ENCODE results near the gene IL20RA. TPM values are rescaled to one million over a fixed set of nuclear protein-coding genes. Genes with fewer than 3 reads are reported as not detected.
"Not testable (repeated sequence)": the region's sequence is repeated elsewhere in the genome, so short reads cannot be mapped to it uniquely, and the experiment has no call there.

Gene IL20RA, protein sequence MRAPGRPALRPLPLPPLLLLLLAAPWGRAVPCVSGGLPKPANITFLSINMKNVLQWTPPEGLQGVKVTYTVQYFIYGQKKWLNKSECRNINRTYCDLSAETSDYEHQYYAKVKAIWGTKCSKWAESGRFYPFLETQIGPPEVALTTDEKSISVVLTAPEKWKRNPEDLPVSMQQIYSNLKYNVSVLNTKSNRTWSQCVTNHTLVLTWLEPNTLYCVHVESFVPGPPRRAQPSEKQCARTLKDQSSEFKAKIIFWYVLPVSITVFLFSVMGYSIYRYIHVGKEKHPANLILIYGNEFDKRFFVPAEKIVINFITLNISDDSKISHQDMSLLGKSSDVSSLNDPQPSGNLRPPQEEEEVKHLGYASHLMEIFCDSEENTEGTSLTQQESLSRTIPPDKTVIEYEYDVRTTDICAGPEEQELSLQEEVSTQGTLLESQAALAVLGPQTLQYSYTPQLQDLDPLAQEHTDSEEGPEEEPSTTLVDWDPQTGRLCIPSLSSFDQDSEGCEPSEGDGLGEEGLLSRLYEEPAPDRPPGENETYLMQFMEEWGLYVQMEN
- 9.1 TPM for total RNA-seq
- long read RNA-seq, transcript IL20RA-201 (7 exons, 3,485 nt): major isoform, 19 of 42 reads
- long read RNA-seq, transcript IL20RA-203 (6 exons, 3,522 nt): minor isoform, 10 of 42 reads
- long read RNA-seq, partial matches to known transcripts: 4 of 42 reads
- long read RNA-seq, other reads (novel, unspliced or antisense): 9 of 42 reads

DNA sequence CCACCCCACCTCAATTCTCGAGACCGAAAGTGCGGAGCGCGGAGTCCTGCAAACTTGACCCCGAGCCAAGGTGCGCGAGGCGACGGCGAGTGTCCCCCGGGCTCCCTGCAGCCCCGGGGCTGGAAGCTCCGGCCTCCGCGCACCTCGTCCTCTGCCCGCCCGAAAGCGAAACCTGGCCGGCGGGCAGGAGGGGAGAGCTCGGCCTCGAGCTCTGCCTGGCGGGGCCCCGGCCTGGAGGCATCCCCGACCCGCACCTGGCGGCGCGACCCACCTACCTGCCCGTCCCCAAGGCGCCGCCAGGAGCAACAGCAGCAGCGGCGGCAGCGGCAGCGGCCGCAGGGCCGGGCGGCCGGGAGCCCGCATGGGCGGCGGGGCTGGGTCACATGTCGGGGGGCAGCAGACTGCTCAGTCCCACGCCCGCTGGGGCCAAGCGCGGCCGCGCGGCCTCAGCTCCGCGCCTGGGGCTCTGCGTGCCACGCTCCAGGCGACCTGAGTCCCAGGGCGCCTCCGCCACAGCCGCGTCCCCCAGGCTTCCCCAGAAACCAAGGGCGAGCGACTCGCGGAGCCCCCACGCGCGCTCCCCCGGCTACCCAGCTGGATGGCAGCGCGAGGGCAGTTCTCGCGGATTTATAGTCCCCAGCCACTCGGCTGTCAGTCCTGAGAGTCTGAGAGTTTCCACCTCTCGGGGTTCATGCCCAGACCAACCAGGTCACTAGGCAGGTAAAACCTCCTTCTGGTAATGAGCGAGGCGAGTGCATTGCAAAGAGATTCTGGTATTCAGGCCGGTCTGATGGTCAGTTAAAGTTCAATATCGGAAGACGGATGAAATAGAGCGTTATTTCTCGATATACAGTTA, at the start of gene IL20RA:
TSS of gene IL20RA (minus strand) at position 600 of the 856 bp plus-strand sequence. CDS start at position 363, 237 bp downstream.
- intact Hi-C loops (cut with DNase I): no loop called here
- ATAC-seq (ENCODE audit: poor library complexity) (peak; percentile 78), DNase-seq (peak; percentile 46)

DNA sequence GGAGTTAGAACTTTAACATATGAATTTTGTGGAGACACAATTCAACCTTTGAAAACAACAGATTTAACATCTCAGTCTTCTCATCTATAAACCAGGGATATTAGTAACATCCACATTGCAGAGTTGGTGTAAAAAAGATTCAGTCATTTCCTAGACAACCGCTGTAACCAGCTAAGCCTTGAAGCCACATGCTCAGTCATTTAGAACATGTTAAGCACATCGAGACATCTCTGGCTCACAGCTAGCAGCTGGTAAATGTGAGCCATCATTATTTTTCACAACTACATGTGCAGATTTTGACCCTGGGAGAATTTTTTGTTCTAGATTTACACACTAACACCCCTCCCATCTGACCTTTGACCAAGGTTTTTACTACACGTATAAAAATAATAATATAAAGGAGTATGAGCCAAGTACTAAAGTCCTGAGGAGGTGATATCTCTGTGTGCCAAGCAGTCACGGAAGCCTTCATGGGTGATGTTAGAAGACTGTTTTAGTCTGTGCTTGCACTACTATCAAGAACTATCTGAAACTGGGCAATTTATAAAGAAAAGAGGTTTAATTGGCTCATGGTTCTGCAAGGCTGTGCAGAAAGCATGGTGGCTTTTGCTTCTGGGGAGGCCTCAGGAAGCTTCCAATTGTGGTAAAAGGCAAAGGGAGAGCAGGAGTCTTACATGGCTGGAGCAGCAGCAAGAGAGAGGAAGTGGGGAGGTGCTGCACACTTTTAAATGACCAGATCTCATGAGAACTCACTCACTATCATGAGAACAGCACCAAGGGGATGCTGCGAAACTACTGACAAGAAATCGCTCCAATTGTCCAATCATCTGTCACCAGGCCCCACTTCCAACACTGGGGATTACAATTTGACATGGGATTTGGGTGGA, 48.7 kb upstream of the IL20RA start:
- intact Hi-C loops (cut with DNase I): loop anchor here (2.0 to 10.0 kb wide), 2 partner anchors 219 to 551 kb away; no protein-coding TSS in a partner anchor
- ATAC-seq (ENCODE audit: poor library complexity): no peak
- no peak for DNase-seq

DNA sequence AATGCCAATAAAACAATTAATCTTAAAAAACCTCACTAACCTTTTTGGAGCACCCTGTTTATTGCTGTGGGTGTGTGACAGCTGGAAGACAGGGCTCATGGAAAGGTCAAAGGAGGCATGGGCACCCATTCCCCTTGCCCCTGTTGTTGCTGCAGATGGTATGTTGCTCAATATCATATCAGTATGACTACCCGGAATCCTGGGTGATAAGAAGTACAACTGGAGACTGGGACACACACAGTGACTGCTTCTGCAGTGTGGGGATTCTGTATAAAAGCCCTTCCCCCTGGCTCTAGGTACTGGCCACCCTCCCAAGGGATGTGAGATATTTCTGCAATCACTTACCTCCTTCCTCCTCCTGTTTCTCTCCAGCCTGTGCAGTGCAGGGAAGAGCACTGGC, 47.3 kb upstream of the IL20RA start:
- DNase-seq (no peak), ATAC-seq (ENCODE audit: poor library complexity) (peak; percentile 34)
- intact Hi-C loops (cut with DNase I): loop anchor here (10.0 kb wide), 1 partner anchor 553 kb away; no protein-coding TSS in a partner anchor

DNA sequence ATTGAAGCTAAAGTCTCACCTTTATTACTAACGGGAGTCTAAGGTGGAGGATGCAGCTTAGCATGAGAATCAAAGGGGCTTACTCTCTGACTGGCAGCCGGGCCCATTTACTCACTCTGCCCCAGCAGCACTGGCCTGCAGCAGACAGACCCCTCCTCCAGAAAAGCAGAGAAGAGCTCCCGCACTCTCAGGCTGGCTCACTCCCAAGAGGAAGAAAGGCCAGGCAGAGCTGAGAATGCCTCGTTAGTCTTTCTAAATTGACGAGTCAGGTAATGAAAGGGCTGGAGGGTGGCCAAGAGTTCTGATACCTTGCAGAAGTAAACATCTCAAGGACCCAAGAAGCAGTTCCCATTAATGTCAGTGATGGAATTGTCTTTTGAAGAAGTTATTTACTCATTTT, 44.5 kb upstream of the IL20RA start:
- intact Hi-C loops (cut with DNase I): no loop called here
- ATAC-seq (ENCODE audit: poor library complexity): no peak
- no peak for DNase-seq

DNA sequence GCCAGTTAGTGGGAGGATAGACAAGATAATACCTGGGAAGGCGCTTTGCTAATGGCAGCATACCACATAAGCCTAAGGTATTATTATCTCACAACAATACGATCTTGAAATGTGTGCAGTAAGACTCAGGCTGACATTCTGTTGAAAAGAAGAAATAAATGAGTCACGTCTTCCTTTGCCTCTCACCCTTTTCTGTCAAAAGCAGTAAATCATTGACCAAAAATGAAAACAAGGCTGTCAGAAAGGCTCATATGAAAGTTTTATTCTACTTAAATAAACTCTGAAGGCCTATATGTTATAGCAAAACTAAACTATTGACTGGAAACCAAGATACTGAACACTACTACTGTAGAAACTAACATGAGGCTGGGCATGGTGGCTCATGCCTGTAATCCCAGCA, 43.1 kb upstream of the IL20RA start:
- no peak for DNase-seq
- ATAC-seq (ENCODE audit: poor library complexity): no peak
- intact Hi-C loops (cut with DNase I): no loop called here

DNA sequence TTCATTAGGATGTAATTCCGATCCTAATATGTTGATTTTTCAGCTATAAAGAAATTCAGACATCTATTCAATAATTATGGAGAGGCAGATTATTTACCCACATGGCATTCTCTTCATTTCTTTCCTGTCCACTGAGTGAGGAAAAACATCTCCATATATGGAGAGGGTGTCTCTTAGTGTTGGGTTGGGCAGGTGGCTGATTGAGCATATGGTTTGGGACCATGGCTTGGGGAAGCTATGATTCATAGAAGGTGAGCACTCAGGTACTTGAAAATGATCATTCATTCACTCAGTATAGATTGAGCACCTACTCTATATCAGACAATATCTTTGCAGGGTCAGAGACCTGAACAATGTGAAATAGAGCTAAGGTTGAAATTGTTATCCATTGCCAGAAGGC, 41.3 kb upstream of the IL20RA start:
- DNase-seq (no peak), ATAC-seq (ENCODE audit: poor library complexity) (no peak)
- intact Hi-C loops (cut with DNase I): no loop called here

DNA sequence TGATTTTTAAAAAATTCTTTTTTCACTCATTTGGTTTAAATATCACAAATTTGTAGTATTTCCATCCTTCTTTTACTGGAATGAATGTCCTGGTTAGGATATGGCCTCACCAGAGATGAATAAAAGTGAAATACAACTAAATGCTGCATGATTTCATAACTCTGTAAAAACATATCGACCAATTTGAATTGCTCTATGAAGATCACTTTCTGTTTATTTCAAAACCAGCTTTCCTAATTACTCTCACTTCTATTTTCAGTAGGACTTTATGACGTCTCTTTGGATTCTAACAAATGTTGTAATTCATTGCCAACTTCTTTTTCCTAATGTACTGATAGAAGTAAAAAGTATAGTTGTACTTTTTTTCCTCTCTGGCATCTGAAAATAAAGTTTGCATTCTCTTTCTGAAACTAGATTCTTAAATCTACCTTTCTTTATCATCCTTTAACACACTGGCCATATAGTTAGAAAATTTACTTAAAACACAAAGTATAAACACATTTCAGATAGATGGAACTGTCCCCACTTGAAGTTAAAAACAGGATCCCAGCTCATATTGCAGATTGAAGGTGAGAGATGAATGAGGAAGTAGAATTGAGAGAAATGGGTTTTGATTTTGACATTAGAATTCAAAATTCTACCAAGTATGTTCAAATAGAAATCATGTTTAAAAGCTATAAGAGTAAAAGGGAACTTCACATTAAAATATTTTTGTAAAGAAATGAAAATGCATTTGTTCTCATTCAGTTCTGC, 40.3 kb upstream of the IL20RA start:
- intact Hi-C loops (cut with DNase I): no loop called here
- DNase-seq (no peak), ATAC-seq (ENCODE audit: poor library complexity) (no peak)

DNA sequence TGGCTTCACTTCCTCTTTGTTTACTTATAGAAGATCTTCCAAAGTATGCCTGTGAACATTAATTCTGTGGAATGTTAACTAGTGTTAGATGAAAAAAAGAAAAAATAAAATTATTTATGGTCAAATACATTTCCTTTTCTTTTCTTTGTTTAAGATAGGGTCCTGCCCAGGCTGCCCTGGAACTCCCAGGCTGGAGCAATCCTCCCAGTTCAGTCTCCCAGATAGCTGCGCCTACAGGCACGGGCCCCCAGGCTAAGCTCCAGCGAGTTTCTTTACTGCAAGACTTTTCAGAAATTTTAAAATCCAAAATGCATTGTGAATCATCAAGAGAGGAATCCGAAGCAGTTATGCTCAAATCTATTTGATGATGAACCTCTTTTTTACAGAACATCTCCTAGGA, 39.3 kb upstream of the IL20RA start:
- ATAC-seq (ENCODE audit: poor library complexity): no peak
- no peak for DNase-seq
- intact Hi-C loops (cut with DNase I): no loop called here

DNA sequence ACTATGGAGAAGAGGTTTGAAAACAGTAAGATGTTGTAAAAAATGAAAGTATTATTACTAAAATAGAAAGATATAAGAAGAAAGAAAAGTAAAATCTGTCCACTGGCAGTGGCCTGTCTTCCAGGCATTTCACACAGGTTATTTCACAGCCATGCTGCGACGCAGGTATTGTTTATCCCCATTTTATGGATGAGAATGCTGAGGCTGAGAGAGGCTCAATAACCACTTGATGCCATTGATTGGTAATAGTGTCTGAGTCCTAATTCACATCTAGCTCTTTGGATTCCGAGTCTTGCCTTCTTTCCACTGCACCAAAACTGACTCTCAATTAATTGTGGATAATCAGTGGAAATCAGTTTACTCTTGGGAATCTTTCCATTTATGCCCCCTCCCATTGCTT, 37.2 kb upstream of the IL20RA start:
- DNase-seq (no peak), ATAC-seq (ENCODE audit: poor library complexity) (no peak)
- intact Hi-C loops (cut with DNase I): no loop called here

DNA sequence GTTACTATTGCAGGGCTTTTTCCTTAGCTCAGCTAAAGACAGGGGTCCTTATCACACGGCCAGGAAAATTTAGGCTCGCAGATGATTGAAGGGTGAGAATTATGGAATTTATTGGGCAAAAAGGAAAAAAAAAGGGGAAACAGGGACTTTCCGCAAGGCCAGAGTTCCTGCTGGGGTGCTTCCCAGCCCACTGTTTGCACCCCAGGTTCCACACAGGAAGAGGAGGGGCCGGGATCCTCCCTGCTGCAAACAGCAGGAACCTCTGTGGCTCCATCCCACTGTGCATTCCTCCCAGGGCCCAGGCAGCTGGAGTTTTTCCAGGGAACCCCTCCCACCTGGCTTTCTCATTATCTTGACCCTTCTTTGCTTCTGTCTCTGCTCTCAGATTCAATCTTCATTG, 35.9 kb upstream of the IL20RA start:
- ATAC-seq (ENCODE audit: poor library complexity) (no peak), DNase-seq (no peak)
- intact Hi-C loops (cut with DNase I): no loop called here

DNA sequence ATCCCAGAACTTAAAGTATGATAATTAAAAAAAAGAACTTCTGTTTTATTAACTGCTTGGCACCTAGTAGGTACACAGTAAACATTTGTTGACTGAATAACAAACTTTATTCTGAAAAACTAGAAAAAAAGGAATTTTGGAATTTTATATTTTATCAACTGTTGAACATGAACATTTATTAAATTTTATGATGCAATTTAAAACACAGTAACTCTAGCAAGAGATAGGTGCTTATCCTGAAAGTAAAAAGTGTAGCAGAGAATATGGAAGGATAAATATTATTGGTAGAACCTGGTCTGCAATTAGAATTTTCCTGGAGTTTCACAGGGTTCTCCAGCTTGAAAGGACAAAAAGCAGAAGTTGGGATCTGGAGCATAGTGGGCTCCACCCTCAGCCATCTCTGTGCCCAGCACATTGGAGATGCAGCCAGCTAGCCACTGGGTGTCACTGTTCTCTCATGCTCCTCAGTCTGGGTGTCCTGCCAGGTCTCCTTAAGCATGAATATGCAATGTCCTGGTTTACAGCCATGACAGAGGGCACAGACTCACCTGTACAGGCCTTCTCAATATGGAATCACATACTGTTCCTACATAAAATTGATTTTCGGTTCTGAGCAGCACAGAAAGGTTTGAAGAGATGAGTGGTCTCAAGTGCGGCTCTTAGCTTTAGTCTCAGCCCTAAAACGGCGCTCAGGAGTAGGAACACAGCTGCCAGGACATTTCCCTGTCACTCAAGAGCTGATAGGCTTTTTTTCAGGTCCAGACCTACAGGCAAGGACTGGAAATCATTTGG, 31.7 kb upstream of the IL20RA start:
- DNase-seq: peak; percentile 74
- ATAC-seq (ENCODE audit: poor library complexity): peak; percentile 100
- intact Hi-C loops (cut with DNase I): no loop called here

DNA sequence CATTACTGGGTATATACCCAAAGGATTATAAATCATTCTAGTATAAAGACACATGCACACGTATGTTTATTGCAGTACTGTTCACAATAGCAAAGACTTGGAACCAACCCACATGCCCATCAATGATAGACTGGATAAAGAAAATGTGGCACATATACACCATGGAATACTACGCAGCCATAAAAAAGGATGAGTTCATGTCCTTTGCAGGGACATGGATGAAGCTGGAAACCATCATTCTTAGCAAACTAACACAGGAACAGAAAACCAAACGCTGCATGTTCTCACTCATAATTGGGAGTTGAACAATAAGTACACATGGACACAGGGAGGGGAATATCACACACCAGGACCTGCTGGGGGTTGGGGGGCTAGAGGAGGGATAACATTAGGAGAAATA, 31.0 kb upstream of the IL20RA start:
- DNase-seq; intact Hi-C loops (cut with DNase I); ATAC-seq (ENCODE audit: poor library complexity): not testable (repeated sequence)

DNA sequence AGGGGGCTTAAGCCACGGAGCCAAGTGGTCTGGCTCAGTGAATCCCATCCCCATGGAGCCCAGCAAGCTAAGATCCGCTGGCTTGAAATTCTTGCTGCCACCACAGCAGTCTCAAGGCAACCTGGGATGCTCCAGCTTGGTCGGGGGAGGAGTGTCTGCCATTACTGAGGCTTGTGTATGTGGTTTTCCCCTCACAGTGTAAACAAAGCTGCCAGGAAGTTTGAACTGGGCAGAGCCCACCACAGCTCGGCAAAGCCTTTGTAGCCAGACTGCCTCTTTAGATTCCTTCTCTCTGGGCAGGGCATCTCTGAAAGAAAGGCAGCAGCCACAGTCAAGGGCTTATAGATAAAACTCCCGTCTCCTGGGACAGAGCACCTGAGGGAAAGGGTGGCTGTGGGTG, 25.5 kb upstream of the IL20RA start:
- ATAC-seq (ENCODE audit: poor library complexity): no peak
- no peak for DNase-seq
- intact Hi-C loops (cut with DNase I): no loop called here

DNA sequence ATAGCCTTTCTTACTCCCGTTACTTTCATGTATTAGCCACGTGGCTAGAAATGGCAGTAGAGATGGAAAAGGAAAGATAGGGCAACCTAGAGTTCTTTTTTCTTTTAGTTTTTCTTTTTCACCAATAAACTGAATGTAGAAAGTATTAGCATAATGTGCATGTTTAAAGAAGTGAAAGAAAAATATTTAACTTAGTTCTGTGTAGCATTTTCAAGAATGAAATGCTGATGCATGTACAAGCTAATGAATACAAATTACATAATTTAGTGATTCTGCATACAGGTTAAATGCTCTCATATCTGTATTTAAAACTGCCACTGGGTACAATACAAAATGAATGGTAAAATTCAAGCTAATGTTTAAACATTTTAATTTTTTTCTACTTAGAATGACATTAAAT, 22.6 kb upstream of the IL20RA start:
- intact Hi-C loops (cut with DNase I): no loop called here
- DNase-seq: no peak
- no peak for ATAC-seq (ENCODE audit: poor library complexity)

DNA sequence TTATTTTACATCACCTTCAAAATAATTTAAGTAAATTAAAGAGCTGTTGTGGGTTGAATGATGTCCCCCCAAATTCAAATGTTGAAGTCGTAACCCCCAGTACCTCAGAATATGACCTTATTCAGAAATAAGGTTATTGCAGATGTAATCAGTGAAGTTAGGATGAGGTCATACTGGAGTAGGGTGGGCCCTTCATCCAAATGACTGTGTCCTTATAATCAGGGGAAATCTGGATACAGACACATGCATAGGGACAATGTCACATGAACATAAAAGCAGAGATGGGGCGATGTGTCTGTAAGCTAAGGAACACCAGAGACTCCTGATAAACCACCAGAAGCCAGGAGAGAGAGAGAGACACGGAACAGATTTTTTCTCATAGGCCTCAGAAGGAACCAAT, 13.3 kb upstream of the IL20RA start:
- DNase-seq (no peak), ATAC-seq (ENCODE audit: poor library complexity) (no peak)
- intact Hi-C loops (cut with DNase I): no loop called here

DNA sequence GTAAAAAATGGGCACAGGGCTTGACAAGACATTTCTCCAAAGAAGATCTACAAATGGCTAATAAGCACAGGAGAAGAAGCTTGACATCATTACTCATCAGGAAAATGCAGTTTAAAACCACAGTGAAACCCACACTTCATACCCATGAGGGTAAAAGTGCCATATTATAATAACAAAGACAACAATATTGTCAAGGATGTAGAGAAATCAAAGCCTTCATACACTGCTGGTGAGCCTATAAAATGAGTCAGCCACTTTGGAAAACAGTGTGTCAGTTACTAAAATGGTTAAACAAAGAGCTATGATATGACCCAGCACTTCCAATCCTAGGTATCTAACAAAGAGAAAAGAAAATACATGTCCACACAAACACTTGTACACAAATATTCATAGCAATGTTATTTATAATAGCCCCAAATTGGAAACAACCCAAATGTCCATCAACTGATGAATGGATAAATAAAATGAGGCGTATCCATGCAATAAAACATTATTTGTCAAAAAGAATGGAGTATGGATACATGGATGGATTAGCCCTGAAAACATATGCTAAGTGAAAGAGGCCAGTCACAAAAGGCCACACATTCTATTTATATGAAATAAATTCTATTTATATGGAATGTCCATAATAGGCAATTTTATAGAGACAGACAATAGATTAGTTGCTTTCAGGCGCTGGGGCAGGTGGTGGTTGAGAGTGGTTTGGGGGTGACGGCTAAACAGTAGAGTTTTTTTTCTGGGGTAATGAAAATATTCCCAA, 11.5 kb upstream of the IL20RA start:
- ATAC-seq (ENCODE audit: poor library complexity) (no peak), DNase-seq (no peak)
- intact Hi-C loops (cut with DNase I): no loop called here

All from Right ventricle myocardium superior (tissue), 1 donor.